AG04450 (cell line): ENCODE data around the gene MYL2. TPM values are rescaled to one million over a fixed set of nuclear protein-coding genes. Genes with fewer than 3 reads are reported as not detected.

Experiments used
- CTCF ChIA-PET: fragments of 300-600, 350-600 bp; formaldehyde crosslinking; extraction: SDS; loops from one replicate; lab custom pipeline; 2022; ENCODE audit warnings: antibody characterized with exemption, inconsistent platforms; lab: Charles Lee
- POLR2A ChIA-PET: fragments of 350-600 bp; formaldehyde crosslinking; extraction: SDS; loops from one replicate; lab custom pipeline; 2021; ENCODE audit warnings: antibody characterized with exemption, inconsistent platforms; lab: Yijun Ruan, JAX
- DNase-seq: peaks from one replicate; pipeline ENCODE4 v3.0.0-alpha.2; 2011; ENCODE audit warnings: low read depth, low spot score
- H3K27ac ChIP-seq: one replicate; pipeline ENCODE4 v1.5.1; 2012; ENCODE audit warnings: low read depth, low read length, control low read depth
- H3K27me3 ChIP-seq: one replicate; pipeline ENCODE4 v1.6.0; 2012; ENCODE audit warnings: low read length; ENCODE audit not compliant: control insufficient read depth, insufficient read depth
- H3K4me3 ChIP-seq: 2 replicates; pipeline ENCODE4 v1.5.1; 2011; ENCODE audit warnings: mild to moderate bottlenecking, low read depth, low read length, control low read depth
- H3K9me3 ChIP-seq: 2 replicates; pipeline ENCODE4 v1.5.1; 2012; ENCODE audit warnings: low read length; ENCODE audit not compliant: control insufficient read depth, insufficient read depth
- CTCF ChIP-seq: IDR thresholded peaks from 2 replicates; pipeline ENCODE4 v1.5.1; 2011; ENCODE audit warnings: low read depth, low read length, control low read depth, inconsistent platforms
- polyA plus RNA-seq: library from polyadenylated mRNA; depleted of rRNA; stranded (reverse); fragments of >200 nt; gene quantifications from 2 replicates; pipeline ENCODE4 v1.2.3, GENCODE V29; 2011

Gene MYL2
- polyA plus RNA-seq, 1 experiment: not detected

GRCh38 chr12:110907583-110907982, 12.8 kb downstream of the MYL2 start:
- no peak overlapping the region for H3K4me3 ChIP-seq
- H3K27ac ChIP-seq: no peak overlapping the region
- H3K27me3 ChIP-seq: no peaks in the 10 kb centered on the region
- H3K9me3 ChIP-seq: no peaks in the 10 kb centered on the region
- POLR2A ChIA-PET: no interaction called here
- CTCF ChIA-PET: no interaction called here
- no peak for TF ChIP-seq CTCF
- no peak for DNase-seq

- Histone ChIP-seq H3K27me3 (no peaks in the 10 kb centered on the region), H3K9me3 (no peaks in the 10 kb centered on the region), H3K27ac (no peak overlapping the region), H3K4me3 (no peak overlapping the region)
- ChIA-PET POLR2A (no interaction called here), CTCF (no interaction called here)
- DNase-seq: no peak
- TF ChIP-seq CTCF: no peak
These were observed 13.4 kb downstream of the MYL2 start for GRCh38 chr12:110906985-110907384.

GRCh38 chr12:110906516-110906915, 13.9 kb downstream of the MYL2 start:
- no peak for DNase-seq
- H3K27me3 ChIP-seq: no peaks in the 10 kb centered on the region
- H3K9me3 ChIP-seq: no peaks in the 10 kb centered on the region
- no peak overlapping the region for H3K27ac ChIP-seq
- CTCF ChIA-PET: no interaction called here
- POLR2A ChIA-PET: no interaction called here
- no peak for TF ChIP-seq CTCF
- no peak overlapping the region for H3K4me3 ChIP-seq

- Histone ChIP-seq H3K9me3 (no peaks in the 10 kb centered on the region), H3K4me3 (no peak overlapping the region), H3K27me3 (no peaks in the 10 kb centered on the region), H3K27ac (no peak overlapping the region)
- TF ChIP-seq CTCF: no peak
- DNase-seq: no peak
- CTCF ChIA-PET: no interaction called here
- POLR2A ChIA-PET: no interaction called here
These were observed 14.3 kb downstream of the MYL2 start for GRCh38 chr12:110906083-110906482.

- no peaks in the 10 kb centered on the region for H3K27me3 ChIP-seq
- no peaks in the 10 kb centered on the region for H3K9me3 ChIP-seq
- ChIA-PET CTCF (no interaction called here), POLR2A (no interaction called here)
- no peak overlapping the region for H3K27ac ChIP-seq
- H3K4me3 ChIP-seq: no peak overlapping the region
- TF ChIP-seq CTCF: no peak
- no peak for DNase-seq
These were observed 16.9 kb downstream of the MYL2 start for GRCh38 chr12:110903511-110903910.
